Measurements from ENCODE around the gene FPGS. TPM values are rescaled to one million over a fixed set of nuclear protein-coding genes. Genes with fewer than 3 reads are reported as not detected.

Gene FPGS
- total RNA-seq, 1 donor from 2014 or later = 61.4 TPM

DNA sequence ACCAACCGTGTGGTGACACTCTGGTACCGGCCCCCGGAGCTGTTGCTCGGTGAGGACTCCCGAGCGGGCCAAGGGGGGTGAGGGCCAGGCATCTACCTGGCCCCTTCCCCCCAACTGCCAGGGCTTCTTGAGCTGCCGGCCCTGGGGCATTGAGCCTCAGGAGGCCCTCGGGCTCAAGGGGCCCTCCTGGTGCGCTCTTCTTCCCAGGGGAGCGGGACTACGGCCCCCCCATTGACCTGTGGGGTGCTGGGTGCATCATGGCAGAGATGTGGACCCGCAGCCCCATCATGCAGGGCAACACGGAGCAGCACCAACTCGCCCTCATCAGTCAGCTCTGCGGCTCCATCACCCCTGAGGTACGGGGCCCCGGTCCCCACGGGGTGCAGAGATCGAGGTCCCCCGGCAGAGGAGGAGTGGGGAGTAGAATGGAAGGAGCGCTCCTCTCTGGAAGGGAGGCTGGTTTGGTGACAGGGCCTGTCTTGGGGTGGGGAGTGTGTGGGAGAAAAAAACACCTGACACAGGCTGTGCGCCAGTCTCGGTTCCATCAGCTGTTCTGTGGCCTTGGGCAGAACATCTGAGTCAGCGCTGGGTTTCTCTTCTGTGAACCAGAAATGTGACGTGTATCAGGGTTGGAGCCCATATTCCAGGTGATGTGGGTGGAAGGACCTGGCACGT, 14.2 kb upstream of the FPGS start:
- Mint-ChIP-seq H3K9me3 (no peaks in the 10 kb centered on the region), H3K4me1 (peaks cover 13% of the 10 kb centered on the region), H3K4me3 (no peak overlapping the region), H3K36me3 (peaks cover 30% of the 10 kb centered on the region), H3K27me3 (ENCODE audit: low read depth) (no peaks in the 10 kb centered on the region), H3K27ac (no peak overlapping the region)
- no peak for DNase-seq (ENCODE audit: low spot score in 2 of 2, unreplicated experiment in 2 of 2)
- TF ChIP-seq, protein P1, sequence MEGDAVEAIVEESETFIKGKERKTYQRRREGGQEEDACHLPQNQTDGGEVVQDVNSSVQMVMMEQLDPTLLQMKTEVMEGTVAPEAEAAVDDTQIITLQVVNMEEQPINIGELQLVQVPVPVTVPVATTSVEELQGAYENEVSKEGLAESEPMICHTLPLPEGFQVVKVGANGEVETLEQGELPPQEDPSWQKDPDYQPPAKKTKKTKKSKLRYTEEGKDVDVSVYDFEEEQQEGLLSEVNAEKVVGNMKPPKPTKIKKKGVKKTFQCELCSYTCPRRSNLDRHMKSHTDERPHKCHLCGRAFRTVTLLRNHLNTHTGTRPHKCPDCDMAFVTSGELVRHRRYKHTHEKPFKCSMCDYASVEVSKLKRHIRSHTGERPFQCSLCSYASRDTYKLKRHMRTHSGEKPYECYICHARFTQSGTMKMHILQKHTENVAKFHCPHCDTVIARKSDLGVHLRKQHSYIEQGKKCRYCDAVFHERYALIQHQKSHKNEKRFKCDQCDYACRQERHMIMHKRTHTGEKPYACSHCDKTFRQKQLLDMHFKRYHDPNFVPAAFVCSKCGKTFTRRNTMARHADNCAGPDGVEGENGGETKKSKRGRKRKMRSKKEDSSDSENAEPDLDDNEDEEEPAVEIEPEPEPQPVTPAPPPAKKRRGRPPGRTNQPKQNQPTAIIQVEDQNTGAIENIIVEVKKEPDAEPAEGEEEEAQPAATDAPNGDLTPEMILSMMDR (IDR thresholded peaks at IDR 0.05; ENCODE audit: unreplicated experiment) = no peak

DNA sequence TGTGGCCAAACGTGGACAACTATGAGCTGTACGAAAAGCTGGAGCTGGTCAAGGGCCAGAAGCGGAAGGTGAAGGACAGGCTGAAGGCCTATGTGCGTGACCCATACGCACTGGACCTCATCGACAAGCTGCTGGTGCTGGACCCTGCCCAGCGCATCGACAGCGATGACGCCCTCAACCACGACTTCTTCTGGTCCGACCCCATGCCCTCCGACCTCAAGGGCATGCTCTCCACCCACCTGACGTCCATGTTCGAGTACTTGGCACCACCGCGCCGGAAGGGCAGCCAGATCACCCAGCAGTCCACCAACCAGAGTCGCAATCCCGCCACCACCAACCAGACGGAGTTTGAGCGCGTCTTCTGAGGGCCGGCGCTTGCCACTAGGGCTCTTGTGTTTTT, 13.5 kb upstream of the FPGS start:
- TF ChIP-seq, protein P1 (IDR thresholded peaks at IDR 0.05; ENCODE audit: unreplicated experiment) = no peak
- no peaks in the 10 kb centered on the region for H3K9me3 Mint-ChIP-seq
- peaks cover 13% of the 10 kb centered on the region for H3K4me1 Mint-ChIP-seq
- H3K27ac Mint-ChIP-seq = no peak overlapping the region
- peaks cover 30% of the 10 kb centered on the region for H3K36me3 Mint-ChIP-seq
- no peaks in the 10 kb centered on the region for H3K27me3 Mint-ChIP-seq (ENCODE audit: low read depth)
- no peak overlapping the region for H3K4me3 Mint-ChIP-seq
- no peak for DNase-seq (ENCODE audit: low spot score in 2 of 2, unreplicated experiment in 2 of 2)

DNA sequence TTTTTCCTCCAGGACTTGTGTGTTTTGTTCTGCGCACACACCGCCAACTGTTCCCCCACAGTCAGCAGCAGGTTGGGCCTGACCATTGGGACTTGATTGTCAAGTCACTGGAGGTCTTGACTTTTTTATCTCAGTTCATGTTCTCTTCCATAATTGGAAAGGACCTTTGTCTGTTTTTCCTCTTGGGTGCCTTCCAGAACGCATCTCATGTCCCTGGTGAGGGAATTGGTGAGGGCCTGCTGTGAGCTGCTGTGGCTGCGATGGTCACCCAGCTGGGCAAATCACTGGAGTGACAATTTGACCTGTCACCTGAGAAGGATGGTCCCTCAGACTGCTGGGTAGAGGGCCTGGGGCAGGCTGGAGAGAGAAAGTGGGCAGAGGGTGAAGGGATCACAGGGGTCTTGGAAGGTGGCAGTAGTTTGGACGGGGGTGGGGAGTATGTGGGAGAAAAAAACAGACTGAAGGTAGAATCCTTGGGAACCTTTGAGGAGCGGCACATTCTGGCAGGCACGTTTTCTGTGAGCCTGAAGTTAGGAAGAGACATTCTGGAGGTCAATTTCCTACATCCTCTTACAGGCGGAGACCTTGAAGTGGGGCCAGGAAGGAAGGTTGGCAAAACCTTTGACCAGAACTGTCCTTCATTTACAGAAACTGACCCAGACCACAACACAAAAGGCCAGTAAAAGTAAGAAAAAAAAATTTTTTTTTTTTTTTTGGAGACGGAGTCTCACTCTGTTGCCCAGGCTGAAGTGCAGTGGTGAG, 12.4 kb upstream of the FPGS start:
- DNase-seq (ENCODE audit: low spot score in 2 of 2, unreplicated experiment in 2 of 2) = no peak
- no peak overlapping the region for H3K27ac Mint-ChIP-seq
- H3K9me3 Mint-ChIP-seq = no peaks in the 10 kb centered on the region
- TF ChIP-seq, protein P1 (IDR thresholded peaks at IDR 0.05; ENCODE audit: unreplicated experiment) = no peak
- no peaks in the 10 kb centered on the region for H3K27me3 Mint-ChIP-seq (ENCODE audit: low read depth)
- no peak overlapping the region for H3K4me3 Mint-ChIP-seq
- peaks cover 30% of the 10 kb centered on the region for H3K36me3 Mint-ChIP-seq
- peaks cover 13% of the 10 kb centered on the region for H3K4me1 Mint-ChIP-seq

DNA sequence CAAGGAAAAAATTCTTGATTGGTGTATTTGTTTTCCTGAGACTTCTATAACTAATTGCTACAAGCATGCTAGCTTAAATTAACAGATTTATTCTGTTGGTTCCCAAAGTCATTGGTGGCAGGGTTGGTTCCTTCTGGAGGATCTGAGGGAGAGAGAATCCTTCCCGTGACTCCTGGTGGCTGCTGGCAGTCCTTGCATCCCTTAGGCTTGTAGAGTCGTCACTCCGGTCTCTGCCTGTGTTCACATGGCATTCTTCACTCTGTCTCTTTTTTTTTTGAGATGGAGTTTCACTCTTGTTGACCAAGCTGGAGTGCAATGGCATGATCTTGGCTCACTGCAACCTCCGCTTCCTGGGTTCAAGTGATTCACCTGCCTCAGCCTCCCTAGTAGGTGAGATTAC, 11.6 kb upstream of the FPGS start:
- Mint-ChIP-seq H3K36me3 (peaks cover 30% of the 10 kb centered on the region), H3K27me3 (ENCODE audit: low read depth) (no peaks in the 10 kb centered on the region), H3K27ac (no peak overlapping the region), H3K9me3 (no peaks in the 10 kb centered on the region), H3K4me1 (peaks cover 13% of the 10 kb centered on the region), H3K4me3 (no peak overlapping the region)
- TF ChIP-seq, protein P1 (IDR thresholded peaks at IDR 0.05; ENCODE audit: unreplicated experiment) = no peak
- DNase-seq (ENCODE audit: low spot score in 2 of 2, unreplicated experiment in 2 of 2) = no peak

DNA sequence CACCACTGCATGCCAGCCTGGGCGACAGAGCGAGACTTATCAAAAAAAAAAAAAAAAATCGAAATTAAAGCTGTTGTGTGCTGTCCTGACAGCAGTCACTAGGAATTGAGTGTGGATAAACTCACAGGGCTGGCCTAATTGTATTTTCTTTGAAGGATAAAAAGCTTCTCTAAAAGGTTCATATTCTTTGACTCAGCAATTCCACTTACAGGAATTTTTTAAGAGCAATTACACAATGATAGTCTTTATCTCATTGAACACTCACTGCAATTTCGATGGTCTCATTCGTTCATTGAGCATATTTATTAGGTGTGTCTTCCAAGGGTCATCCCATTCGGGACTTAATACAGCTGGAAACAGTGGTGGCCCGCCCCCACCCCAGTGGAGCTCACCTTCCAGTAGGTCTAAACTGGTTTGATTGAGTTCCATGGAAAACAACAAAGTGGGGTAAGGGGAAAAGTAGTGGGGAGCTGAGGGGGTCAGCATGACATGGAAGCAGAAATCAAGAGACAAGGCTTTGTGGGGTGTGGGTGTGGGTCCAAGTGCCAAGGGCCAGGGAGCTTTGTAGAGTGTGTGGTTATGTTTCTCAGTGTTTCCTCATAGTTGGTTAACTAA, 10.2 kb upstream of the FPGS start:
- Mint-ChIP-seq H3K27me3 (ENCODE audit: low read depth) (no peaks in the 10 kb centered on the region), H3K27ac (peak overlapping the region; percentile 22), H3K9me3 (no peaks in the 10 kb centered on the region), H3K4me3 (no peak overlapping the region), H3K4me1 (peaks cover 5% of the 10 kb centered on the region), H3K36me3 (peaks cover 30% of the 10 kb centered on the region)
- no peak for DNase-seq (ENCODE audit: low spot score in 2 of 2, unreplicated experiment in 2 of 2)
- TF ChIP-seq, protein P1 (IDR thresholded peaks at IDR 0.05; ENCODE audit: unreplicated experiment) = no peak
